Neural crest cell (in vitro differentiated cells): ENCODE data around the gene BRWD1. TPM values are rescaled to one million over a fixed set of nuclear protein-coding genes. Genes with fewer than 3 reads are reported as not detected.

ENCODE experiments used
- DNase-seq: peaks from one replicate; pipeline ENCODE4 v3.0.0; 2021; ENCODE audit warnings: low read depth, mixed read lengths, low spot score
- H3K27ac Mint-ChIP-seq: one replicate; pipeline ENCODE4 v1.8.0; 2021; ENCODE audit warnings: mild to moderate bottlenecking, mixed read lengths; ENCODE audit not compliant: unreplicated experiment
- H3K27me3 Mint-ChIP-seq: 2 replicates; pipeline ENCODE4 v1.8.0; 2021; ENCODE audit warnings: low read depth, mild to moderate bottlenecking, mixed read lengths
- H3K36me3 Mint-ChIP-seq: 2 replicates; pipeline ENCODE4 v1.8.0; 2021; ENCODE audit warnings: low read depth, mild to moderate bottlenecking, mixed read lengths
- H3K4me1 Mint-ChIP-seq: 2 replicates; pipeline ENCODE4 v1.8.0; 2021; ENCODE audit warnings: mixed read lengths
- H3K4me3 Mint-ChIP-seq: one replicate; pipeline ENCODE4 v1.8.0; 2021; ENCODE audit warnings: mild to moderate bottlenecking, mixed read lengths
- H3K9me3 Mint-ChIP-seq: 2 replicates; pipeline ENCODE4 v1.8.0; 2021; ENCODE audit warnings: mixed read lengths
- total RNA-seq: library from RNA; stranded (reverse); gene quantifications from 2 replicates; pipeline ENCODE4 v1.2.1, GENCODE V29; 2021
- TF ChIP-seq, protein P1 (sequence below): fragments of 200-600 bp; sonication (generic); conservative IDR thresholded peaks from 2 replicates; pipeline ENCODE4 v1.5.0; 2021; ENCODE audit warnings: antibody characterized with exemption, mild to moderate bottlenecking

The BRWD1 gene
- total RNA-seq, 1 donor from 2014 or later = 38.4 TPM

DNA sequence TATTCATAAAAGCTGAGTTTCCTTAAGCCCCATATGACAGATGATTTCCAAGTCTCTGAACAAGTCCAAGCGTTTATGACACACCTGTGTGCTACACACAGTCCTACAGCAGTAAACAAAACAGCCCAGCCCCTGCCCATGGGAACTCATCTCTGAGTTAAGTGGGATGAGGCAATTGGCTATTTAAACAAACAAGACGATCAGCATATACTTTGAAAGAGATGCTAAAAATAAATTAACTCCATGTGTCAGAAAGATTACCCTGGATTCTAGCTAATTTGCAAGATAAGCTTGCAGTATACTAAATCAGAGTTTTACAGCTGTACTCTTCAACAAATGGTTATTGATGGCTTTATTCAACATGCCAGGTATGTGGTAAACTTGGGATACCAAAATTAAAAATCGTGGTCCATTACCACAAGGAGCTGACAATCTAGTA is 137.1 kb downstream of the BRWD1 start:
- Mint-ChIP-seq H3K9me3 (no peaks in the 10 kb centered on the region), H3K36me3 (peaks cover 36% of the 10 kb centered on the region), H3K27me3 (no peaks in the 10 kb centered on the region), H3K27ac (no peak overlapping the region), H3K4me3 (no peak overlapping the region), H3K4me1 (peaks cover 5% of the 10 kb centered on the region)
- TF ChIP-seq, protein P1, sequence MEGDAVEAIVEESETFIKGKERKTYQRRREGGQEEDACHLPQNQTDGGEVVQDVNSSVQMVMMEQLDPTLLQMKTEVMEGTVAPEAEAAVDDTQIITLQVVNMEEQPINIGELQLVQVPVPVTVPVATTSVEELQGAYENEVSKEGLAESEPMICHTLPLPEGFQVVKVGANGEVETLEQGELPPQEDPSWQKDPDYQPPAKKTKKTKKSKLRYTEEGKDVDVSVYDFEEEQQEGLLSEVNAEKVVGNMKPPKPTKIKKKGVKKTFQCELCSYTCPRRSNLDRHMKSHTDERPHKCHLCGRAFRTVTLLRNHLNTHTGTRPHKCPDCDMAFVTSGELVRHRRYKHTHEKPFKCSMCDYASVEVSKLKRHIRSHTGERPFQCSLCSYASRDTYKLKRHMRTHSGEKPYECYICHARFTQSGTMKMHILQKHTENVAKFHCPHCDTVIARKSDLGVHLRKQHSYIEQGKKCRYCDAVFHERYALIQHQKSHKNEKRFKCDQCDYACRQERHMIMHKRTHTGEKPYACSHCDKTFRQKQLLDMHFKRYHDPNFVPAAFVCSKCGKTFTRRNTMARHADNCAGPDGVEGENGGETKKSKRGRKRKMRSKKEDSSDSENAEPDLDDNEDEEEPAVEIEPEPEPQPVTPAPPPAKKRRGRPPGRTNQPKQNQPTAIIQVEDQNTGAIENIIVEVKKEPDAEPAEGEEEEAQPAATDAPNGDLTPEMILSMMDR = no peak
- no peak for DNase-seq

DNA sequence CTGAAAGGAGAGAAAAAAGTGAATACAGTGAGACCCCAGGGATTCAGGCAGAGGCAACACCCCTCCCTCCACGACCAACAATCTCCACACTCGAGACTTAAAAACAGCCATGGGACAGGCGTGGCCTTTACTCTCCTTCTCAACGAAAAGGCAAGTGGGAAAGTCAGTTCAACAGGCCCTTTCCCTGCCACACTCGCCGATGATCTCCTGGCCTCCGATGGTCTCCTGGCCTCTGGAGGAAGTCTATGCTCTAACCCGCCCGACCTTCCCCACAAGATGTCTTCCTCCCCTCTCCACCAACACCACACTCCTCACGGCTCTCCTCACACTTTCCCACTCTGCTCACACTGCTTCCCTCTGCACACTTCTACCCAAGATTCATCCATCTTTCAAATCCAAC is 137.8 kb downstream of the BRWD1 start:
- no peaks in the 10 kb centered on the region for H3K27me3 Mint-ChIP-seq
- H3K9me3 Mint-ChIP-seq = no peaks in the 10 kb centered on the region
- H3K27ac Mint-ChIP-seq = no peak overlapping the region

DNA sequence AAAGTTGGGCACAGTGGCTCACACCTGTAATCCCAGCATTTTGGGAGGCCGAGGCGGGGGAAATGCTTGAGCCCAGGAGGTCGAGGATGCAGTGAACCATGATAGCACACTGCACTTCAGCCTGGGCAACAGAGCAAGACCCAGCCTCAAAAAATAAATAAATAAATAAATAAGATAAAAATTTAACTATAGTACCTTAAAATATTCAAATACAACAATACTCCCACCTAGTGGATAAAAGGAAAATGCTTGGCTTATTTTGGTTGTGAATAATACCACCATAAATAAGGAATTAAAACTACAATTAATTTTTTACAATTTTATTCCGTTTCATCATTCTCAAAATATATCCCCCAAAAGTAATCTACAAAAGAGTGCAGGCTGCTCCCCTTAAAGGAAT is 138.3 kb downstream of the BRWD1 start:
- TF ChIP-seq, protein P1 = peak; percentile 74
- no peak for DNase-seq
- Mint-ChIP-seq H3K4me1 (no peaks in the 10 kb centered on the region), H3K27ac (no peak overlapping the region), H3K9me3 (no peaks in the 10 kb centered on the region), H3K4me3 (no peak overlapping the region), H3K36me3 (peaks cover 37% of the 10 kb centered on the region), H3K27me3 (no peaks in the 10 kb centered on the region)

More for the DNA sequence above, 137.8 kb downstream of the BRWD1 start:
- Mint-ChIP-seq H3K36me3 (peaks cover 36% of the 10 kb centered on the region), H3K4me3 (no peak overlapping the region), H3K4me1 (peaks cover 4% of the 10 kb centered on the region)
- TF ChIP-seq, protein P1 = no peak
- no peak for DNase-seq

DNA sequence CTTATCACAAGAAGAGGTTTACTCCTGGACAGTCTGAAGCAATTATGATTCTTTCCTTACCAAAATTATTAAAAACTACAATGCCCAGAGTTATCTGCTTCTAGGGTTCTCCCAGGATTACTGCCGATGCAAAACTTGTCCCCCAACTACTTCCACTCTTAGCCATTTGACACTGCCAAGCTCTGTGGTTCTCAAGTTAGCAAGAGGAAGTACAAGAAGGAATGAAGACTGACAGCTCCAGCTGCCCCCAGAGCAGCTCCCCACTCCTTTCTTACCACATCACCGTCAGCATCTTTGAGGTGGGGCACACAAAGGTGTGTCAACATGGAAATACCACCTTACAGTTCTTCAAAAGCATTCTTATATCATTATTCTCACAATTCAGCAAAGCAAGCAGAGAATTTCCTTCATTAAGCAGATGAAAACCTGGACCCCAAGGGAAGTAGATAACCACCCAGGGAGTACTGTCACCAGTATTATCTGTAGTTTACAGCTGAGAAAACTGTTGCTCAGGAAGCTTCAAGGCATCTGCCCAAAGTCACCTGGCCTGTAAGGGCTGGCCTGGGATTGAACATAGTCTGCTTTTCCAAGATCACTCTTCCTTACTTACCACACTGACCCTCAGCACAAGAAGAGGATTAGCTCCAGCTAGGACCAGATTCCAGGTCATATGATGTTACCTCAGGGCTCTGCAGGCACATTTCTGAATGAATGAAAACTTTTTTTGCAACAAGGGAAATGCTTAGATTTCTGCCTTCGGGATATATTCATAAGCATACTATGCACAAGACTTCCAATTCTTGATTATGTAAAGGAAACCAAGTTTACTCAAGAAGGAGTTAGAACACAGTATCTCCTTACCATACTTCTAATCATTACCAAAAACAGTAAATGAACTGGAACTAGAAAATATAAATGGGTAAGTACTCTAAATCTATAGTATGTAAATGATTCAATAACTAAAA is 139.4 kb downstream of the BRWD1 start:
- TF ChIP-seq, protein P1 = no peak
- H3K9me3 Mint-ChIP-seq = no peaks in the 10 kb centered on the region
- no peaks in the 10 kb centered on the region for H3K4me1 Mint-ChIP-seq
- H3K27me3 Mint-ChIP-seq = no peaks in the 10 kb centered on the region
- H3K27ac Mint-ChIP-seq = no peak overlapping the region
- DNase-seq = no peak
- no peak overlapping the region for H3K4me3 Mint-ChIP-seq
- H3K36me3 Mint-ChIP-seq = peaks cover 32% of the 10 kb centered on the region

DNA sequence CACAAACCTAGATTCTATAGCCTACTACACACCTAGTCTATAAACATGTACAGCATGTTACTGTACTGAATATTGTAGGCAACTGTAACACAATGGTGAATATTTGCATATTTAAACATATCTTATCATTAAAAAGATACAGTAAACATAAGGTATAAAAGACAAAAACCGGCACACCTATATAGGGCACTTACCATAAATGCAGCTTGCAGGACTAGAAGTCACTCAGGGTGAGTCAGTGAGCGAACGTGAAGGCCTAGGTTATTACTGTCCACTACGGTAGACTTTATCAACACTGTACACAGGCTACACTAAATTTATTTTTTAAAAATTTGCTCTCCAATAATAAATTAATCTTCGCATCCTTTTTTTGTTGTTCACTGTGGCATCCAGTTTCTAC is 143.5 kb downstream of the BRWD1 start:
- TF ChIP-seq, protein P1 = no peak
- H3K36me3 Mint-ChIP-seq = peaks cover 48% of the 10 kb centered on the region

More for the DNA sequence above, 143.5 kb downstream of the BRWD1 start:
- Mint-ChIP-seq H3K9me3 (peaks cover 19% of the 10 kb centered on the region), H3K27me3 (no peaks in the 10 kb centered on the region), H3K4me1 (no peaks in the 10 kb centered on the region), H3K4me3 (no peak overlapping the region), H3K27ac (no peak overlapping the region)
- no peak for DNase-seq
